HG03354 (cell line): ENCODE measurements around the gene NXN.
"Not testable (repeated sequence)": the region's sequence is repeated elsewhere in the genome, so short reads cannot be mapped to it uniquely, and the experiment has no call there.

Source experiments
- ATAC-seq: cut with Tn5 transposase; IDR thresholded peaks from one replicate; pipeline ENCODE4 v1.9.1; 2021; ENCODE audit warnings: mild to moderate bottlenecking; ENCODE audit not compliant: unreplicated experiment, poor library complexity, severe bottlenecking

Gene NXN

DNA sequence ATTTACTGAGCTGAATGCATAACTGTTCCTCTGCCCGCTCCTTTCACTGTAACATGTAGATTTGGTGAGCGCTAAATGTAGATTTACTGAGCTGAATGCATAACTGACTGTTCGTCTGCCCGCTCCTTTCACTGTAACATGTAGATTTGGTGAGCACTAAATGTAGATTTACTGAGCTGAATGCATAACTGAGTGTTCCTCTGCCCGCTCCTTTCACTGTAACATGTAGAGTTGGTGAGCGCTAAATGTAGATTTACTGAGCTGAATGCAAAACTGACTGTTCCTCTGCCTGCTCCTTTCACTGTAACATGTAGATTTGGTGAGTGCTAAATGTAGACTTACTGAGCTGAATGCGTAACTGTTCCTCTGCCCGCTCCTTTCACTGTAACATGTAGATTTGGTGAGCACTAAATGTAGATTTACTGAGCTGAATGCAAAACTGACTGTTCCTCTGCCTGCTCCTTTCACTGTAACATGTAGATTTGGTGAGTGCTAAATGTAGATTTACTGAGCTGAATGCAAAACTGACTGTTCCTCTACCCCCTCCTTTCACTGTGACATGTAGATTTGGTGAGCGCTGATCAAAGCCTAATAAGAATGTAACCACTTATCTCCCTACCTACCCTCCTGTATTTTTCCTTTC, 224.1 kb downstream of the NXN start:
- ATAC-seq, result not testable (repeated sequence)

DNA sequence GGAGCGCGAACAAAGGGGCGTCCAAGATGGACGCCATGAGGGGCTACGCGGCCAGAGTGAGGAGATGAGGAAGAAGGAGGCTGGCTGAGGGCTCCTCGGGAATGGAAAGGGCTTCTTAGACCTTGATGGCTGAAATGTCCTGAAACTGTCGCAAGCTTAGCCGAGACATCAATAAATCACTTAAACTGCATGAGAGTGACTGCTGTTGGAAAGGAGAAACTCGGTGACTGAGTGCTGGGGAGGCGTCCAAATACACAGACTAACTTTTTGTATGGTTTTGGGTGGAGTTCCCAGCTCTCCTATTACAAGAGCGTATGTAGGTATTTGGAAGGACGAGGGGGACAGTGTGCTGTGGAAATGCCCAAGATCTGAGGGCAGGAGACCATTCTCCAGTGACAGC, 226.2 kb downstream of the NXN start:
- ATAC-seq, result no peak

DNA sequence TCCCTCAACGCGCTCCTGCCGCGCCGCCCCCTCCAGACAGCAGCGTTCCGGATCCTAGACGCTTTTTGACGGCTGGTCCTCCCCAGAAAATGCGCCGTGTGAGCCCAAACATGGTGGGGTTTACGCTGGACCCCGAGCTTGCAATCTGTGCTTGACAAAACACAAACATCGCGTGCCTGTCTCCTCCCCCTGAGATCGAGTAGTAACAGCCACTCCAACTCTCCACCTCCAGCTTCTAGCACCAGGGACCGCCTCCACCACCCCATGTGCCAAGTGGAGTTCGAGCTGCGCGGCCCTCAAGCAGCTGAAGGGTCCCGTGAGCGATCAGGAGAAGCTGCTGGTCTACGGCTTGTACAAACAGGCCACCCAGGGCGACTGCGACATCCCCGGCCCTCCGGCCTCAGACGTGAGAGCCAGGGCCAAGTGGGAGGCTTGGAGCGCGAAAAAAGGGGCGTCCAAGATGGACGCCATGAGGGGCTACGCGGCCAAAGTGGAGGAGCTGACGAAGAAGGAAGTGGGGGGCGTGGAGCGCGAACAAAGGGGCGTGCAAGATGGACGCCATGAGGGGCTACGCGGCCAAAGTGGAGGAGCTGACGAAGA, 226.9 kb downstream of the NXN start:
- ATAC-seq, result peak; percentile 22

DNA sequence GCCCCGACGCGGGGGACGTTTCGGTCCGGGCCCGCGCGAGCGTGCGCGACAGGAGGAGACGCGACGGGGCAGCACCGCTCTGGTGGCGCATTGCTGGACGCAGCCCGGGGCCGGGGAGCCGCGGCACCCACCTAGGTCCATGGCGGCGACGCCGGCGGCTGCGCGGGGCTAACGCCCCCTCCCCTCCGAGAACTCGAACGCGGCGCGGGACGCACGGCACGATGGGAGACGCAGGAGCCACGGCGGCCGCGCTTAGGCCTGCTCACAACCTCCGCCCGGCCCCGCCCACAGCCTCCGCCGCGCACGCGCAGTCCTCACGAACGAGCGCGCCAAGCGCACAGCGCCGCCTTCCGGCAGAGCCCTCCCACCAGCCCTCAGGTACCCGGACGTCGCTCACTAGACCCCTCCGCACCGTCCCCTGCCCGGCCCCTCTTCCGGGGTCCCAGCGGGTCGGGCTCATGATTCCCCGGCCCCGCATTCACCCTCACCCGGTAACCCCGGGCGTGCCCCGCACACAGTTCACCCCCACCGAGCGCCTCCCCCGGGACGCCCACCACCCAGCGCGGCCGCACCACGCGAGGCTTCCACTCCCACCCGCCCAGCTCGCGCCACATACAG, 227.5 kb downstream of the NXN start, which contains the start of gene GEMIN4:
Gene GEMIN4, minus strand, starts transcription at position 263 of the 618 bp plus-strand sequence. Its CDS starts 122 bp downstream, at position 141.
- peak; percentile 84 for ATAC-seq

DNA sequence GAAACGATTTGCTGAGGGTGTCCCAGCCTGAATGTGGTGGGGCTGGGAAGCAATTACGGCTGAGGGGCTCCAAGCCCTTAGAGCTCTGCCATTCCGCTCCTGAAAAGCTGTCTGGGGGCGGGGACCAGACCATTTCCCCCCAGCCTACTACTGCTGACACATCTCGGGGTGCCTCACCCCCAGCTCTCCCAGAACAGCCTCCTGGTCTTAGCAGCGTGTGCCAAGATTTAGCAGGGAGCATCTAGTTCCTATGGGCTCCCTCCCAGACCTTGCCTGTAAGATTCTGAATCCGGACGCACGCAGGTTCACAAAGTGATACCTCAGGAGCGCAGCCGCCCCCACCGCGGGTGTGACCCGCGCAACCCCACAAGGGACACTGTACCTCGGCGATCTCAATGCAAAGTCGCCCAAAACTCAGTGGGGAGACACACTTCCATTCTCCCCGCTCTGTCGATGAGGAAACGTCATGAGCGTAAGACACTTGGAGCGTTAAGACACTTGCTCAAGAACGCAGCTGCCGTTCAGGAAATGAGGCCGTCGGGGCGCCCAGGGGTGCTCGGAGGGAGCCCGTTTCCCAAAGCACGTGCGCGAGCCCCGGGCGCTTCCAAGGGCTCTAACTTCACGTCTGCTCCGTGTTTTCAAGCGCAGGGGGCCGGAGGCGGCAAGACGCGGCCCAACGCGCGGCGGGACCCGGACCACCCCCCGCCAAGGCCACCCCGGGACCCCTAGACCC, 228.1 kb downstream of the NXN start:
- ATAC-seq, result peak; percentile 46

DNA sequence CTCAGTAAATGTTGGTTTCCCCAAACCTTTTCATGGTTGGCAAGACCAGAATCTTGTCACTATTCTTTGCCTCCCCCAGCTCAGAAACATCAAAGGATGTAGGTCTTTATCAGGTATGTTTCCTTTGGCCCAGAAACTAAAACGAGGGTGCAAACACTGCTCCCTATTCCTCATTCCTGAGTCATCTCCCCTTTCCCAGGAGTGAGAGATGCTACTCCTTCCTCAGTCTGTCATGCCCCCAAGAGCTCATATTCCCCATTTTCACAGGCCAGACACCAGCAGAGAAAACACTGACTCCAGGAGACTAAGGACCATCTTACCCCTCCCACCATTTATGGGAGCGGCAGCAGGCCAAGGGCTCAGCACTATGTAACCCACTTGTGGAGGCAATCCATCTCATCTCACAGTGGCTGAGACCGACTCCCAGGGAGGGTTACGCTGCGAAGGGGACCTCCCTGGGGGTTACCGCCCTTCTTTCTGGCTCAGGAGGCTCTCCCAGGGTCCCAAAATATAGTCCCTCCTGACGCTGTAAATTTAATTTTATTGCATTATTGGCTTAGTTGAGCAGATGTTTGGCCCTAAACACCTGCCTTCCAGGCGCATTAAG, 229.0 kb downstream of the NXN start:
- ATAC-seq, result no peak

DNA sequence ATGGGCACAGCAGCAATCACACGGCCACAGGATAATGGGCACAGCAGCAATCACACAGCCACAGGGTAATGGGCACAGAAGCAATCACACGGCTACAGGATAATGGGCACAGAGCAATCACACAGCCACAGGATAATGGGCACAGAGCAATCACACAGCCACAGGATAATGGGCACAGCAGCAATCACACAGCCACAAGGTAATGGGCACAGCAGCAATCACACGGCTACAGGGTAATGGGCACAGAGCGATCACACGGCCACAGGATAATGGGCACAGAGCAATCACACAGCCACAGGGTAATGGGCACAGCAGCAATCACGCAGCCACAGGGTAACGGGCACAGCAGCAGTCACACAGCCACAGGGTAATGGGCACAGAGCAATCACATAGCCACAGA, 230.2 kb downstream of the NXN start:
- not testable (repeated sequence) for ATAC-seq
